ENCODE measurements around the gene RXFP4. TPM values are rescaled to one million over a fixed set of nuclear protein-coding genes. Genes with fewer than 3 reads are reported as not detected.

The RXFP4 gene
- total and polyA plus RNA-seq, 2 of the 13 experiments (the other 11 are each of a cell fraction or from before 2014, with no cell fraction given): 0.38 to 1.4 TPM

DNA sequence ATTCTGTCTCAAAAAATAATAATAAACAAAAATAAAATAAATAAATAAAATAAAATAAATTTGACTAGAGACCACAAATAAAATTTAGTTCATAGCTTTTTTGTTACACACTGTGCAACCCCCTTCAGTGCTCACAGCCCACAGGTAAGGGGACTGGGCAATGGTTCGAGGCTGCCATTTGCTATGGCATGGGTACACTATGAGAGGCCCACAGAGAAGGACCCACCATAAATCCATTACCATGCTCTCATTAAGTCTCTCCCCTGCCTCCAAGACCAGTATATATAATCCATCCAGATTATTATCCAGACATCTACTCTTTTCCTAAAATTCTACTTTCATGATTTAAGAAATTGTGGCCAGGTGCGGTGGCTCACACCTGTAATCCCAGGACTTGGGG lies 21.6 kb upstream of the RXFP4 start:
- no peaks in the 10 kb centered on the region for H3K27me3 ChIP-seq (ENCODE audit: control insufficient read depth in 1 of 2, insufficient read depth in 2 of 2, low read length in 2 of 2)
- H3K27ac ChIP-seq (ENCODE audit: extremely low read length, insufficient read depth, low read length): no peak overlapping the region
- peak; percentile 63 for TF ChIP-seq RBM22 (optimal IDR thresholded peaks at IDR 0.05; ENCODE audit: low read length)
- no peak for TF ChIP-seq ZFX (CRISPR knock-in tag; IDR thresholded peaks at IDR 0.05; ENCODE audit: low read depth)
- 100% methylated on average over 2 of the region's 2 CpGs for WGBS (ENCODE audit: low lambda C conversion rate)
- H3K36me3 ChIP-seq (replicated peaks in 1 of 2; ENCODE audit: control insufficient read depth in 1 of 2, insufficient read depth in 2 of 2, low read length in 2 of 2): peaks cover 26 to 76% of the 10 kb centered on the region in 2 experiments
- ChIA-PET POLR2A (interaction anchor here (1.3 to 1.5 kb wide), 3 partner anchors 11 to 14 kb away, joined by 3 to 4 read pairs (median 3); partner anchors contain the start of gene KHDC4), CTCF (ENCODE audit: low intra/inter-chr PET ratio, low total read pairs) (no interaction called here)
- FAIRE-seq (no peak), DNase-seq (ENCODE audit: low spot score) (no peak), ATAC-seq (no peak)
- no peaks in the 10 kb centered on the region for H4K20me1 ChIP-seq (ENCODE audit: insufficient read depth, low read length)
- no peak overlapping the region for H3K4me2 ChIP-seq (ENCODE audit: low read depth, low read length)
- no peaks in the 10 kb centered on the region for H3K79me2 ChIP-seq (ENCODE audit: insufficient read depth, low read length)
- no peak overlapping the region for H2AFZ ChIP-seq (ENCODE audit: low read length)
- no peaks in the 10 kb centered on the region for H3K9me3 ChIP-seq (ENCODE audit: low read length)
- no peak overlapping the region for H3K9ac ChIP-seq (ENCODE audit: insufficient read depth, low read depth, low read length)
- intact Hi-C loops (cut with micrococcal nuclease; ENCODE audit: unreplicated experiment) (no loop called here), in situ Hi-C loops (cut with HindIII; ENCODE audit: extremely low pct_ligation_motif_present, low pct_unique_long_range_greater_than_20kb) (no loop called here)
- BruUV-seq (replicated peaks): no TSS peak
- no peak overlapping the region for H3K4me3 ChIP-seq (replicated peaks in 1 of 3; ENCODE audit: insufficient read depth in 1 of 3, low read depth in 2 of 3, low read length in 3 of 3)
- H3K4me1 ChIP-seq (ENCODE audit: insufficient read depth, low read length): no peaks in the 10 kb centered on the region

DNA sequence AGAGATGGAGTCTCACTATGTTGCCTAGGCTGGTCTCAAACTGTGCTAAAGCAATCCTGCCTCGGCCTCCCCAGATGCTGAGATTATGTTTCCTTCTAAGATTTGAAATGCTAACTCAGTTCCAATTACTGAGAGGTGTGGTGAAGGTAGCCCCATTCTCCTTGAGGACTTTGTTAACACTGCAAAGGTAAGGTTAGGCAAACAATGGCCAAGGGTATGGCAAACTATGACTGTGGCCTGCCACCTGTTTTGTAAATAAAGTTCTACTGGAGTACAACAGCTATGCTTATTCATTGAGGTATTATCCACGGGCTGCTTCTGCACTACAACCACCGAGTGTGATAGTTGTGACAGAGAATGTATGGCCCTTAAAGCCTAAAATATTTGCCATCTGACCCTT lies 20.7 kb upstream of the RXFP4 start:
- in situ Hi-C loops (cut with HindIII; ENCODE audit: extremely low pct_ligation_motif_present, low pct_unique_long_range_greater_than_20kb) (no loop called here), intact Hi-C loops (cut with micrococcal nuclease; ENCODE audit: unreplicated experiment) (no loop called here)
- Histone ChIP-seq H3K4me2 (ENCODE audit: low read depth, low read length) (no peak overlapping the region), H3K36me3 (replicated peaks in 1 of 2; ENCODE audit: control insufficient read depth in 1 of 2, insufficient read depth in 2 of 2, low read length in 2 of 2) (peaks cover 27 to 77% of the 10 kb centered on the region in 2 experiments), H3K27me3 (ENCODE audit: control insufficient read depth in 1 of 2, insufficient read depth in 2 of 2, low read length in 2 of 2) (no peaks in the 10 kb centered on the region), H3K9ac (ENCODE audit: insufficient read depth, low read depth, low read length) (no peak overlapping the region), H3K4me3 (replicated peaks in 1 of 3; ENCODE audit: insufficient read depth in 1 of 3, low read depth in 2 of 3, low read length in 3 of 3) (no peak overlapping the region), H3K79me2 (ENCODE audit: insufficient read depth, low read length) (no peaks in the 10 kb centered on the region), H4K20me1 (ENCODE audit: insufficient read depth, low read length) (no peaks in the 10 kb centered on the region), H2AFZ (ENCODE audit: low read length) (no peak overlapping the region), H3K9me3 (ENCODE audit: low read length) (no peaks in the 10 kb centered on the region), H3K4me1 (ENCODE audit: insufficient read depth, low read length) (no peaks in the 10 kb centered on the region), H3K27ac (ENCODE audit: extremely low read length, insufficient read depth, low read length) (no peak overlapping the region)
- no peak for FAIRE-seq
- ChIA-PET CTCF (ENCODE audit: low intra/inter-chr PET ratio, low total read pairs) (no interaction called here), POLR2A (interaction anchor here (1.5 to 2.1 kb wide), 2 partner anchors 11 to 13 kb away, joined by 4 to 9 read pairs; partner anchors contain the start of gene KHDC4)
- no peak; the same call in 2 of the 3 replicates for ATAC-seq
- TF ChIP-seq RBFOX2 (IDR thresholded peaks at IDR 0.05; ENCODE audit: low read depth, low read length): peak; percentile 43; the same call in 1 of the 2 replicates
- TF ChIP-seq, protein P1, sequence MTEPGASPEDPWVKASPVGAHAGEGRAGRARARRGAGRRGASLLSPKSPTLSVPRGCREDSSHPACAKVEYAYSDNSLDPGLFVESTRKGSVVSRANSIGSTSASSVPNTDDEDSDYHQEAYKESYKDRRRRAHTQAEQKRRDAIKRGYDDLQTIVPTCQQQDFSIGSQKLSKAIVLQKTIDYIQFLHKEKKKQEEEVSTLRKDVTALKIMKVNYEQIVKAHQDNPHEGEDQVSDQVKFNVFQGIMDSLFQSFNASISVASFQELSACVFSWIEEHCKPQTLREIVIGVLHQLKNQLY (CRISPR knock-in tag; IDR thresholded peaks at IDR 0.05): no peak
- TF ChIP-seq THYN1 (CRISPR knock-in tag; IDR thresholded peaks at IDR 0.05; ENCODE audit: borderline replicate concordance, low read depth): no peak
- no peak for TF ChIP-seq CBX5 (CRISPR knock-in tag; IDR thresholded peaks at IDR 0.05; ENCODE audit: borderline replicate concordance)
- no peak for DNase-seq (ENCODE audit: low spot score)
- BruUV-seq (replicated peaks): TSS peak; percentile 28
- 98% methylated on average over 3 of the region's 3 CpGs for WGBS (ENCODE audit: low lambda C conversion rate)

All from HepG2 (cell line).